Measurements from ENCODE around the gene ZNF132.
"Not testable (repeated sequence)": the region's sequence is repeated elsewhere in the genome, so short reads cannot be mapped to it uniquely, and the experiment has no call there.

Gene ZNF132

DNA sequence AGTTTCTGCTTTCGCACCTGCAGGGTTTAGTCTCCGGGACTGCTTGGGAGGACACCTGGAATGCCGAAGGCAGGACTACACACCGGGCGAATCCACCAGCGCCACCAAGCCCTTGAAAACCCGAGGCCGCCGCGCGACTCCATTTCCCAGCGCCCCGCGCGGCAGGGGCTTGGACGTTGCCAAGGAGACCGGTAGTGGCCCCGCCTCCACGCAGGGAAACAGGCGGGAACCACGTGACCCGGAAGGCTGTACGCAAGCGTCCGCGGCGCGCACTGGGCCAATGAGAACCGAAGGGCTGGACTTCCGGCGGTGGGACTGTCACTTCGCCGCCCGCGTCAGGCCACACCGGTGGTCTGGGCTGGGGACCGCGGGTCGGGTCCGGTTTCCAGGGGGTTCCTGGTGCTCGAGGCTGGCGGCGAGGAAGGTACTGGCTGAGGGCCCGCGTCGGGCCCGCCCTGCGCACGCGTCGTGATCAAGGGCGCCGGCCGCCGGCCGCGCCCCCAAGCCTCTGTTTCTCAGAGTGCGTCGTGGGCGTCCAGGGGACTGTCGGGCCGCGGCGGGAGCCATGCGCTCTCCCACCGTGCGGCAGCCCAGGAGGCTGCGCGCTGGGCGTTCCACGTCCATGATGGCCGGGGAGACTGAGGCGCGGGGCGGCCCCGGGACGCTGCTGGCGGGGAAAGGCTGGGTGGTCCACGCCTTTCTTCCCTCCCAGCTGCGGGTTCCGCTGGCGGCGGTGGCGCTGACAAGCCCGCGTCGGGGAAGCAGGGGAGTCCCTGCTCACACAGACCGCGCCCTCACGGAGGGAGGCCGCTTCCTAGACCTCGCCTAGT is 27.0 kb upstream of the ZNF132 start, which contains the start of gene ZNF324:
ZNF324 (plus strand) TSS at position 321 of the 830 bp plus-strand sequence. CDS start 2,106 bp downstream, outside the sequence.
- peak; percentile 98 for DNase-seq

DNA sequence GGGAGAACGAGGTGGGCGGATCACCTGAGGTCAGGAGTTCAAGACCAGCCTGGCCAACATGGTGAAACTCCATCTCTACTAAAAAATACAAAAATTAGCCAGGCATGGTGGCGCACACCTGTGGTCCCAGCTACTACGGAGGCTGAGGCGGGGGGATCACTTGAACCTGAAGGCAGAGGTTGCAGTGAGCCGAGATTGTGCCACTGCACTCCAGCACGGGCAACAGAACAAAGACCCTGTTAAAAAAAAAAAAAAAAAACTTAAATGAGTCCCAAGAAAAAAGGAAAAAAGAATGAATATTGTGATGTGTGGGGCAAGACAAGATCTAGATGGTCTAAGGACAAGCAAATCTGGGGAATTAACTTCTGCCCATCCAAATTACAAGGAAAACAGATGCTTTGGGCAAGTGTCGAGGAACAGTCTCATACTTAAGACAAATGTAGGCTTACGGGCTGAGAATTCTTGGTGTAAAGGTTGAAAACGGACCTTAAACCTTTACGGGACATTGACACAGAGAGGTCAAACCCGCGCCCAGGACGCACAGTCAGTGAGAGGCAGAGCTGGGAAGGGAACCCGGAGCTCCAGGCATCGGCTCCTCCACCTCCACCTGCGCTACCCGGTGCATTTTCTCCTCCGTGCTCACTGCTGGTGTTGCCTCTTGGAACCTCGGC is 26.3 kb upstream of the ZNF132 start:
- DNase-seq = no peak

DNA sequence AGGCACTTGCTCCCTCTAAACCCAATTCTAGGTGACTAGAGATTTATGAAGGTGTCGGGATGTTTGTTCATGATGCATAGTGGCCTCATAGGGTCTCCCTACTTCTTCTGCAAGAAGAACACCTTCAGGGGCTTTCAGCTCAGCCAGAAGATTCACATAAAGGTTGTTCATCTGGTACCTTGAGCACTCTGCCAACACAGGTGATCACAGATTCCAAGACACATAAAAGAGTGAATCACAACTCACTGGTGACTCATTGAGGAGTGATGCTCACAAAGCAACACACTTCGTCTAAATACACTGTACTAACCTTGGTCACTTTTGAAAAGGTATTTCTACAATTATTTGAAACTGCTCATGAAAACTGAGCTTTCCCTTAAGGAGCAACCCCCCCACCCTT is 20.1 kb upstream of the ZNF132 start:
- DNase-seq = no peak

GRCh38 chr19:58456111-58456510 is 16.2 kb upstream of the ZNF132 start:
- no peak for DNase-seq

GRCh38 chr19:58455306-58455705 is 15.4 kb upstream of the ZNF132 start:
- DNase-seq = no peak

DNA sequence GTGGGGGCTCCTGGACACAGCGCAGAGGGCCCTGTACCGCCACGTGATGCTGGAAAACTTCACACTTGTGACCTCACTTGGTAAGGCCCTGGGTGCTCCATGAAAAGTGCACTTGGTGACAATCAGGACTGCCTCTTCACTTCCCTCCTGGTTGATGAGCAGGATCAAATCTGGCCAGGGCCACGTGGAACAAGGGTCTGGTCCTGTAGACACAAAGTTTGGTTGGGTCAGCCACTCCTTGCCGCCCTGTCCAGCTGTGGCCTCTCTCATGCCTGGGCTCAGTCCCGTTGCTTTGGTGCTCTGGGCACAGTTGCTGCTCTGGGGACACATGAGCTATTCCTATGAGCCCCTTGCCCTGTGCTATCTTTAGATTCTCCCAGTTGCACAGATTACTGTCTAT is 13.8 kb upstream of the ZNF132 start:
- no peak for DNase-seq

GRCh38 chr19:58451358-58452101 is 11.6 kb upstream of the ZNF132 start, which contains the start of gene ZNF324B:
ZNF324B (plus strand) TSS chr19:58451622; CDS start chr19:58453702, 2,080 bp downstream.
- DNase-seq = peak; percentile 96

DNA sequence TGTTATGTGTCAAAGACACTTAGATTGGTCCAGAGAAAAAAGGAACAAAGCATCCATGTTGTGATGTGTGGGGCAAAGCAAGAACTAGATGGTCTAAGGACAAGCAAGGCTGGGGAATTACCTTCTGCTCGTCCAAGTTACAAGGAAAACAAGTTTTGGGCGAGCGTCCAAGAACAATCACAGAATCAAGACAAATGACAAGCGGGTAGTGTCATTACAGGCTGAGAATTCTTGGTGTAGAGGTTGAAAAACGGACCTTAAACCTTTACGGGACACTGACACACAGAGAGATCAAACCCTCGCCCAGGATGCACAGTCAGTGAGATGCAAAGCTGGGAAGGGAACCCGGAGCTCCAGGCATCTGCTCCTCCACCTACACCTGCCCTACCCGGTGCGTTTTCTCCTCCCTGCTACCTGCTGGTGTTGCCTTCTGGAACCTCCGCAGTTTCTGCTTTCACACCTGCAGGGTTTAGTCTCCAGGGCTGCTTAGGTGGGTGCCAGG is 11.0 kb upstream of the ZNF132 start:
- DNase-seq = no peak

DNA sequence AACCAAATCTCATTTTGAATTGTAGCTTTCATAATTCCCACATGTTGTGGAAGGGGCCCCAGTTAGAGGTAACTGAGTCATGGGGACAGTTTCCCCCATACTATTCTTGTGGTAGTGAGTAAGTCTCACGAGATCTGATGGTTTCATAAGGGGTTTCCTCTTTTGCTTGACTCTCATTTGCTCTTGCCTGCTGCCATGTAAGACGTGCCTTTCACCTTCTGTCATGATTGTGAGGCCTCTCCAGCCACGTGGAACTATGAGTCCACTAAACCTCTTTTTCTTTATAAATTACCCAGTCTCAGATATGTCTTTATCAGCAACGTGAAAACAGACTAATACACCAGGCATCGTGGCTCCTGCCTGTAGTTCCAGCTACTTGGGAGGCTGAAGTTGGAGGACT is 10.0 kb upstream of the ZNF132 start:
- DNase-seq = not testable (repeated sequence)

GRCh38 chr19:58448860-58449259 is 8.9 kb upstream of the ZNF132 start:
- not testable (repeated sequence) for DNase-seq

DNA sequence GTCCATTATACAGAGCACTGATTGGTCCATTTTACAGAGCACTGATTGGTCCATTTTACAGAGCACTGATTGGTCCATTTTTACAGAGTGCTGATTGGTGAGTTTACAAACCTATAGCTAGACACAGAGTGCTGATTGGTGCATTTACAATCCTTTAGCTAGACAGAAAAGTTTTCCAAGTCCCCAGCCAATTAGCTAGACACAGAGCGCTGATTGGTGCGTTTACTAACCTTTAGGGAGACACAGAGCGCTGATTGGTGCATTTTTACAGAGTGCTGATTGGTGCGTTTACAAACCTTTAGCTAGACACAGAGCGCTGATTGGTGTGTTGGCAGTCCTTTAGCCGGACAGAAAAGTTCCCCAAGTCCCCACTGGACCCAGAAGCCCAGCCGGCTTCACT is 3.0 kb upstream of the ZNF132 start:
- not testable (repeated sequence) for DNase-seq

GRCh38 chr19:58440556-58440955 is 603 bp upstream of the ZNF132 start:
- no peak for DNase-seq

- no peak for DNase-seq
Measured at GRCh38 chr19:58434217-58434616, 5.7 kb downstream of the ZNF132 start.

DNA sequence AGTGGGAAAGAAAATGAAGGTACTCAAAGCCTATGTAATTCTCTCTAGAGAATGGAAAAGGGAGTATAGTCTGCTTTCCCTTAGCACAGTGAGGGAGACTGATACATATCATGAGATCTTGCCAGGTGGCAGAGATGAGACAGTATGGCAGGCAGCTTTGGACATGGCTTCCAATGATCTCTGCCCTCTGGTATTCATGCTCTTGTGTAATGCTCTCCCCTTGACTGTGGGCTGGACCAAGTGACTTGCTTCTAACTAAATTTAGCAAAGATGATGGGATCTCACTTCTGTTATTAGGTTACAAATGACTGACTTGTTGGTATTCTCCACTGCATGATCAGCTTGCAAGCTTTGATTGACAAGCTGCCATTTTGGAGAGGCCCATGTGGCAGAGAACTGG is 10.2 kb downstream of the ZNF132 start:
- DNase-seq = no peak

- no peak for DNase-seq
Measured at GRCh38 chr19:58428617-58429016, 11.3 kb downstream of the ZNF132 start.

- DNase-seq = no peak
Measured at GRCh38 chr19:58417071-58417470, 22.9 kb downstream of the ZNF132 start.

DNA sequence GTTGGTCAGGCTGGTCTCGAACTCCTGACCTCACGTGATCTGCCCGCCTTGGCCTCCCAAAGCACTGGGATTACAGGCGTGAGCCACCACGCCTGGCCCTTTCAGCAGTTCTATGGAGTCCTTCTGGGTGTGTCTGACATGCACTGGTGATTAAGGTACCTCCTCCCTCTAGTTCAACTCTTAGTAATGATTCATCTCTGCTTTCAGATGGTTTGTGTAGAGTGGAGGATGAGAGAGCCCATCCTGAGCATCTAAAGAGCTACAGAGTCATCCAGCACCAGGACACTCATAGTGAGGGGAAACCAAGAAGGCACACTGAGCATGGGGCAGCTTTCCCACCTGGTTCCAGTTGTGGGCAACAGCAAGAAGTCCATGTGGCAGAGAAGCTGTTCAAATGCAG is 23.3 kb downstream of the ZNF132 start:
- DNase-seq = no peak

DNA sequence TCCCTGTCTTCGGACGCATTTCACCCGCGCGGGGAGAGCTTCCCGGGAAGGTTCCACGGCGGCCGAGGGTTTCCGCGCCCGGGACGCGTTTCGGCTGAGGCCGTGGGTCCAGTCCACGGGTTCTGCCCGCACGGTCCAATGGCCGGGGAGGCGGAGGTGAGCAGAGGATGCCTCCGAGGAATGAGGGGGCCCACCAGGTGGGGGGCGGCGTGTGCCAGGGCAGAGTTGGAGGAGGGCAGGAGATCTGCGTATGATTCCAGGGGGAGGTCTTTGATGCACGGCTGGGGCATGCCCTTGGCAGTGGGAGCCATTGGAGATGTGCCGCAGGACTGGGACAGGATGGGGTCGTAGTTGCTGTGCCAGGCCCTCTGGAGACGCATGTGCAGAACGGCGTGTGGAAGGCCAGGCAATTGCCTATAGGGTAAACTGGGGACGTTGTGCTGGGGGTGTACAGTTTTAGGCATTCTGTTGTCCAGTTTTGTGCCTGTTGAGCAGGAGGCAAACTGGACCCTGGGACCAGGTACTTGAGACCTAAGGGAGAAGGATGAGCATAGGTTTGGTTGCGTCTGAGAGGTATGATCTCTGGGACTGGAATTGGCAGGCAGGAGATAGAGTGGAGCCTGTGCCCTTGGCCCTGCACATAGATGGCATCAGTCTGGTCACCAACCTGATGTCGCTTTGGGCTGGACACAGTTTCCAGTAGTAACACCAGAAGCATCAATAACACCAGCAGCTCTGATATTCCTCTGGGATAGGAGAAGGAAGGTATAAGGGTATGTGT is 30.8 kb downstream of the ZNF132 start:
- DNase-seq = no peak

DNA sequence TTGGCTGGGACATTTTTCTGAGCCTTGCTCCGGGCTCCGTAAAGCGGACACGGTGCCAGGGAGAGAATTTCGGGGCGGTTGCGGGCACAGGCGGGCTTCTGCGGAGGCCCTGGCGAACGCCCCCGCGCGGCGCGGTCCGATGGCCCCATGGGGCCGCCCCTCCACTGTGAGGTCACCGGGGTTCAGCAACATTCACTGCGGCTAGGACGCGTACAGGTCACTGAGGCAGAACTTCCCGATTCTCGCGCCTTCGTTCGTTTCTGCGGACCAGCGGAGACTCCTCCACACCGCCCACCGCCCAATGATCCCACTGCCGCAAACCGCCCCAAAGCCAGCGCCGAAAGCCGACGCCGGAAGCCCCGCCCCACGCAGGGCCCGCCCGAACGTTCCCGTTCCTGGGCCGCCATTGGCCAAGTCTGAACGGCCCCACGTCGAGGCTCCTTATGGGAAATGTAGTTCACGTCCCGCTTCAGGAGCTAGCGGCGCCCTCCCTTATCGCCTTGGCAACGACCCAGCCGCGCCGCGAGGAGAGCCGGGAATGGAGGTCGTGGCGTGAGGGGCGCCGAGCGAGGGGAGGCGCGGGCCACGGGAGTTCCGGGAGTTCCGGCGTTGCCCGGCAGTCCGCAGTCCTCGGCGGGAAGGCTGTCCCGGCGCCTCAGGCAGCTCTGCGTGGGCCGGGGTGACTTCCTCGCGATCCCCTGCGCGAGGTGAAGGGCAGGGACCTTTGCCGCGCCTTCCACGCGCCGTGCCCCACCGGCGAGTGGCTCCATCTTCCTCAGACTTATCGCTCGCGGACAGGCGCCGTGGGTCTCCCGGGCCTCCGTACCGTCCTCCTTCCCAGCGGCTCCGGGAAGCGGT is 31.6 kb downstream of the ZNF132 start, which contains the start of gene ZNF584:
ZNF584 (plus strand) TSS at position 498 of the 858 bp plus-strand sequence. CDS start 499 bp downstream, outside the sequence.
- DNase-seq = peak; percentile 93

GRCh38 chr19:58407658-58408151 is 32.2 kb downstream of the ZNF132 start:
- DNase-seq = no peak

All from effector CD4-positive, alpha-beta T cell (primary cell).